Activated naive CD4-positive, alpha-beta T cell treated with anti-CD3 and anti-CD28 coated beads, Interleukin-2, amount 50 U/mL, for 24 hours (primary cell): Measurements from ENCODE around the gene PPP1R1B.
A peak's percentile ranks its signal among the peaks of the same experiment; 100 is the strongest.
"Not testable (repeated sequence)": the region's sequence is repeated elsewhere in the genome, so short reads cannot be mapped to it uniquely, and the experiment has no call there.

Source experiments
- H3K27ac Mint-ChIP-seq: one replicate; pipeline ENCODE4 v1.8.0; 2021; ENCODE audit warnings: mild to moderate bottlenecking, mixed read lengths
- H3K27me3 Mint-ChIP-seq: one replicate; pipeline ENCODE4 v1.8.0; 2021; ENCODE audit warnings: mixed read lengths
- H3K36me3 Mint-ChIP-seq: one replicate; pipeline ENCODE4 v1.8.0; 2021; ENCODE audit warnings: mixed read lengths
- H3K4me1 Mint-ChIP-seq: one replicate; pipeline ENCODE4 v1.8.0; 2021; ENCODE audit warnings: mixed read lengths
- H3K4me3 Mint-ChIP-seq: one replicate; pipeline ENCODE4 v1.8.0; 2021; ENCODE audit warnings: mild to moderate bottlenecking, mixed read lengths
- H3K9me3 Mint-ChIP-seq: one replicate; pipeline ENCODE4 v1.8.0; 2021; ENCODE audit warnings: mixed read lengths

Gene PPP1R1B

DNA sequence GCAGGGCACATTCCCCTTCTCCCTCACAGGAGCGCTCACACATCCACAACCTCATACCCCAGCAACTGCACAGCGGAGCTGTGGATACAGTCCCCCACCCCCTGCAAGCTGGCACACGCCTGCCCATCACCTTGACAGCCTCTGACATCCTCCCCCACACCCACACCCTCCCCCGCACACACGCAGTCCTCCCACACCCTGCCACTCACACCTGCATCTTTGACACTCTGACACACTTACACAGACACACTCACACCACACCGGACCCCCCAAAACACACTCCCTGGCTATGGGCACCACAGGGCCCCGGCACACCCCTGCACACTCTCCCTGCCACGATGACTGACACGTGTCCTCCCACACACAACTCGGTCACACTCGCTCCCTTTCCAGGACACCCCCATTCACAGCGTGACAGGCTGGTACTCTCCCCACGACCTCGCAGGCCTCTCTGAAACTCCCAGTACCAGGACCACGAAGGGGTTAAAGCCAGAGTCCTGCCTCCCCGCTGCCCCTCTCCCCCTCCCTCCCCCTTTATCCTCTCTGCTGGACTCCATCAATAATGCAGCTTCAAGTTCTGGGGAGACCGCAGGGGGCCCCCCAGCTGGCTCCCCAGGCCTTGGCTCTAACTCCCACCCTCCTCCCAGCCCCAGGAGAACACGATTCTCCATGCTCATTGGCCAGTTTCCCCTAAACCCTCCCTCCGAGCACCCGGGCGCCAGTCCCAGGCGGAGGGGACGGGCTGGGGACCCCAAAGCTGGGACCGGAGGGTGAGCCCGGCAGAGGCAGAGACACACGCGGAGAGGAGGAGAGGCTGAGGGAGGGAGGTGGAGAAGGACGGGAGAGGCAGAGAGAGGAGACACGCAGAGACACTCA, at the start of gene PPP1R1B:
TSS of gene PPP1R1B (plus strand) at position 782 of the 876 bp plus-strand sequence. CDS start 441 bp downstream, outside the sequence.
- peaks cover 27% of the 10 kb centered on the region for H3K4me1 Mint-ChIP-seq
- H3K36me3 Mint-ChIP-seq, result no peaks in the 10 kb centered on the region
- H3K27ac Mint-ChIP-seq, result peak within 1 kb of the TSS; percentile 23
- H3K4me3 Mint-ChIP-seq, result peak within 1 kb of the TSS; percentile 61
- H3K9me3 Mint-ChIP-seq, result no peaks in the 10 kb centered on the region
- H3K27me3 Mint-ChIP-seq, result peaks cover 21% of the 10 kb centered on the region

DNA sequence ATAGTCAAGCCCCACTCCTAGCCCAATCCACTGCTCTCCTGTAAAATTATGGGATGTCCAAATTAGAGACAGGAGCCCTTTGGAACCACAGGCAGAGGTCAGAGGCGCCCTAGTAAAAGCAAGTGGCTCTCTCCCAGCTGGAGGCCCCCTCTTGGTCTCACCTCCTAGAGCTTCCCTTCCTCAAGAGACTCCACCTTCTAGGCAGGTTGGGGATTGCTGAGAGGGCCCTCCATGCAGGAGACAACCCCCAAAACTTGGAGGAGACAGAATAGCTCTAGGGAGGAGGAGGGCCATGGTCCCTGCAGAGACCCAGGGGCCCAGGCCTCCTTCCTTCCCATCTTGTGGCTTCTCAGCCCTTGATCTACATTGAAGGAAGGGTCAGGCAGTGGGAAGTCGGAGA, 48.5 kb upstream of the PPP1R1B start:
- H3K4me1 Mint-ChIP-seq, result peaks cover 4% of the 10 kb centered on the region
- no peak overlapping the region for H3K4me3 Mint-ChIP-seq
- H3K27ac Mint-ChIP-seq, result no peak overlapping the region
- H3K36me3 Mint-ChIP-seq, result no peaks in the 10 kb centered on the region
- H3K9me3 Mint-ChIP-seq, result no peaks in the 10 kb centered on the region
- H3K27me3 Mint-ChIP-seq, result peaks cover 5% of the 10 kb centered on the region

DNA sequence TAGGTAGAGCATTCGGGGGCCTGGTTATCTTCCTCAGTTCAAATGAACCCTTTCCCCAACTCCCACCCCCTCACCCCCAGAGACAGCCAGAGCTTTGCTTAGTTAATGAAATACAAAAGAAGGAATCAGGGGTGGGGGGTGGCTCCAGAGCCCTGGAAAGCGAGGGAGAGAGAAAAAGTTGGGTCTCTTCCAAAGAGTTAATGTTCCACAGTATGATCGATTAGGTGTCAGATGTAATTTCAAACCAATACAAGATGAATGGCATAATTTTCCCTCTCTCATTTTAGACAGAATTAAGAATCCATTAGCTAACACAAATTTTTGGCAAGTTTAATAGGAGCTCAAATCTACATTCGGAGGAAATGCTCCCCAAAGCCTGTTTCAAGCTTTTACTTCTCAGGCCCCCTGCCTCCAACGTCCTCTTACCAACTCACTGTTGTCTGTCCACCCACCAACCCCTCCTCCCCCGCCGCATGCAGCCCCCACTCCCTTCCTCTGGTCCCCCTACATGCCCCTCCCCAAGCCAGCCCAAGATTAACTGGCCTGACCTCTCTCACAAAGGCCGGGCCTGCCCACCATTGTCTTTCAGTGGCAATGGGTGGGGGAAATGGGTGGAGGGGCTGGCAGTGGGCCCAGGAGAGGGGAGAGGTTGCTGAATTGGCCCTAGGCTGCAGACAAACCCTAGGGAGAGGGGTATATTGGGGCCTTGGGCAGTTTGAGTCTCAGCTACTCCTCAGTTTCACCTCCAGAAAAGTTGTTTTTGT, 47.3 kb upstream of the PPP1R1B start:
- no peak overlapping the region for H3K4me3 Mint-ChIP-seq
- no peaks in the 10 kb centered on the region for H3K4me1 Mint-ChIP-seq
- no peak overlapping the region for H3K27ac Mint-ChIP-seq

DNA sequence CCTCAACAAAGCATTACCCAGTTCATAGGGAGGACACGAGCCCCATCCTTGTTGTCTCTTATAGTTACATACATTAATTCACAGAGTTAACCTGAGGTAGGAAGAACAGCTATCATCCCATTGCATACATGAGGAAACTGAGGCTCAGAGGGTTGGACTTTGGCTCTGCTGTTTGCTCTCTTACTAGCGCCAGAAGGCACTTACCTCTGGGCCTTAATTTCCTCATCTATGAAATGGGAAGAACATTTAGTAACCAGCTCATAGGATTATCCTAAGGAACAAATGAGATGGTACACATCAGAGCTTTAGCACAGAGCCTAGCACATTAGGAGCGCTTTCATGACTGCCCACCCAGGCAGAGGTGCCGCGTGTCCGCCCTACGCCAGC, 46.7 kb upstream of the PPP1R1B start:
- Mint-ChIP-seq H3K27ac (no peak overlapping the region), H3K4me3 (no peak overlapping the region), H3K4me1 (no peaks in the 10 kb centered on the region), H3K9me3 (no peaks in the 10 kb centered on the region), H3K36me3 (peaks cover 1% of the 10 kb centered on the region), H3K27me3 (peaks cover 1% of the 10 kb centered on the region)

More for the DNA sequence above, 47.3 kb upstream of the PPP1R1B start:
- Mint-ChIP-seq H3K9me3 (no peaks in the 10 kb centered on the region), H3K27me3 (peaks cover 2% of the 10 kb centered on the region), H3K36me3 (peaks cover under 1% of the 10 kb centered on the region)

DNA sequence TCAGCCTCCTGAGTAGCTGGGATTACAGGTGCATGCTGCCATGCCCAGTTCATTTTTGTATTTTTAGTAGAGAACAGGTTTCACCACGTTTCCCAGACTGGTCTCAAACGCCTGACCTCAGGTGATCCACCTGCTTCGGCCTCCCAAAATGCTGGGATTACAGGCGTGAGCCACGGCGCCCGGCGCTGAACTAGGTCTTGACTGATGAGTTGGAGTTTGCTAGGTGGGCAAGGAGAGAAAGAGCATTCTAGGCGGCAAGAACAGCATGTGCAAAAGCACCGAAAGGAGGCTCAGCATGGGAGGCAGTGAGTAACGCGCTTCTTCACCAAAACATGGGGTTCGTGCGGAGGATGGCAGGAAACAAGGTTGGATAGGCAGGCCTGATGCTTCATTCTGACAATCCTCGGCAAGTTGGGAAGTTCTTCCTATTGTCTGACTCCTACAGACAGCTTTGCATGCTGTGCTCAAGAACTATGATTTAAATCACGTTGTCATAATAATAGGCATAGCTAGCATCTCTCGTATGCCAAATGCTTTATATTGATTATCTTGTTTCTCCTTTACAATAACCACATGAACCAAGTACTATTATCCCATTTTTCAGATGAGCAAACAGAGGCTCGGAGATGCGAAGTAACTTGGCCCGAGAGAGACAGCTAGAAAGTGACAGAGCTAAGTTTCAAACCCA, 45.5 kb upstream of the PPP1R1B start:
- Mint-ChIP-seq H3K4me1 (no peaks in the 10 kb centered on the region), H3K27me3 (no peaks in the 10 kb centered on the region), H3K9me3 (no peaks in the 10 kb centered on the region), H3K4me3 (no peak overlapping the region), H3K27ac (no peak overlapping the region), H3K36me3 (peaks cover 1% of the 10 kb centered on the region)

DNA sequence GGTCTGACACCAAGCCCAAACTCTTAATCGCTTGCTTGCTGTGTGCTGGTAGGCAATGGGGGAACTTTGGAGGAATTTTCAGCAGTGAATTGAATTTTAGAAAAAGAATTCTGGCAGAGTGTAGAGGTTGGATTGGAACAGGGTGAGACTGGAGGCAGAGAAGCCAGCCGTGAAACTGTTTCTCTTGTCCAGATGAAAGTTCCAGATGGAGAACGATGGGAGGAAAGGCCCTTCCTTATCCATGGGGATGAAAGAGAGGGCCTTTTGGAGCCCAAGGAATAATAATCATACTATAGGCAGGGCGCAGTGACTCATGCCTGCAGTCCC, 45.0 kb upstream of the PPP1R1B start:
- no peak overlapping the region for H3K27ac Mint-ChIP-seq

DNA sequence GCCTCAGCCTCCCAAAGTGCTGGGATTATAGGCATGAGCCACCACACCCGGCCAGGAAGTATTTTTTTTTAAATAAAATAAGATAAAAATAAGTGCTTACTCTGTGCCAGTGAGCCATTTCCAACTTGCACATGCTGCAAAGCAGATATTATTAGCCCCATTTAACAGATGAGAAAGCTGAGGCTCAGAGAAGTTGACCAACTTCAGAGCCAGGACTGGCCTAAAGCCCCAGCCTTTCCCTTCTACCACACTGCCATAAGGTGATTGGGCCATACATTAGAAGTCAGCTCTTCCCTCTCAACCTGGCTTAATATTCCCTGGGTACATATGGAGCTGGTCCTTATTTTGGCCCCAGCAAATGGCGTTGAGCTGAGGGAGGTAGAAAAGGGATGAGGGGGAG, 44.1 kb upstream of the PPP1R1B start:
- no peaks in the 10 kb centered on the region for H3K4me1 Mint-ChIP-seq

More for the DNA sequence above, 45.0 kb upstream of the PPP1R1B start:
- H3K4me1 Mint-ChIP-seq, result no peaks in the 10 kb centered on the region
- H3K9me3 Mint-ChIP-seq, result no peaks in the 10 kb centered on the region
- H3K36me3 Mint-ChIP-seq, result peaks cover 1% of the 10 kb centered on the region
- no peak overlapping the region for H3K4me3 Mint-ChIP-seq
- no peaks in the 10 kb centered on the region for H3K27me3 Mint-ChIP-seq

DNA sequence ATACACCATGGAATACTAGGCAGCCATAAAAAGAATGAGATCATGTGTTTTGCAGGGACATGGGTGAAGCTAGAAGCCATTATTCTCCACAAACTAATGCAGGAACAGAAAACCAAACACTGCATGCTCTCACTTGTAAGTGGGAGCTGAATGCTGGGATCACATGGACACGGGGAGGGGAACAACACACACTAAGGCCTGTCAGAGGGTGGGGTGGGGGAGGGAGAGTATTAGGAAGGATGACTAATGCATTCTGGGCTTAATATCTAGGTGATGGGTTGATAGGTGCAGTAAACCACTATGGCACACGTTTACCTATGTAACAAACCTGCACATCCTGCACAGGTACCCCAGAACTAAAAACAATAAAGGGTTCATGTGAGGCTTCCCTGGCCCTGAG, 36.6 kb upstream of the PPP1R1B start:
- H3K36me3 Mint-ChIP-seq, H3K4me3 Mint-ChIP-seq, H3K27ac Mint-ChIP-seq, H3K9me3 Mint-ChIP-seq, H3K4me1 Mint-ChIP-seq: not testable (repeated sequence)
- H3K27me3 Mint-ChIP-seq, result peaks cover 31% of the 10 kb centered on the region

More for the DNA sequence above, 44.1 kb upstream of the PPP1R1B start:
- Mint-ChIP-seq H3K27me3 (no peaks in the 10 kb centered on the region), H3K4me3 (no peak overlapping the region), H3K9me3 (no peaks in the 10 kb centered on the region), H3K36me3 (peaks cover 1% of the 10 kb centered on the region), H3K27ac (peak overlapping the region; percentile 72)

DNA sequence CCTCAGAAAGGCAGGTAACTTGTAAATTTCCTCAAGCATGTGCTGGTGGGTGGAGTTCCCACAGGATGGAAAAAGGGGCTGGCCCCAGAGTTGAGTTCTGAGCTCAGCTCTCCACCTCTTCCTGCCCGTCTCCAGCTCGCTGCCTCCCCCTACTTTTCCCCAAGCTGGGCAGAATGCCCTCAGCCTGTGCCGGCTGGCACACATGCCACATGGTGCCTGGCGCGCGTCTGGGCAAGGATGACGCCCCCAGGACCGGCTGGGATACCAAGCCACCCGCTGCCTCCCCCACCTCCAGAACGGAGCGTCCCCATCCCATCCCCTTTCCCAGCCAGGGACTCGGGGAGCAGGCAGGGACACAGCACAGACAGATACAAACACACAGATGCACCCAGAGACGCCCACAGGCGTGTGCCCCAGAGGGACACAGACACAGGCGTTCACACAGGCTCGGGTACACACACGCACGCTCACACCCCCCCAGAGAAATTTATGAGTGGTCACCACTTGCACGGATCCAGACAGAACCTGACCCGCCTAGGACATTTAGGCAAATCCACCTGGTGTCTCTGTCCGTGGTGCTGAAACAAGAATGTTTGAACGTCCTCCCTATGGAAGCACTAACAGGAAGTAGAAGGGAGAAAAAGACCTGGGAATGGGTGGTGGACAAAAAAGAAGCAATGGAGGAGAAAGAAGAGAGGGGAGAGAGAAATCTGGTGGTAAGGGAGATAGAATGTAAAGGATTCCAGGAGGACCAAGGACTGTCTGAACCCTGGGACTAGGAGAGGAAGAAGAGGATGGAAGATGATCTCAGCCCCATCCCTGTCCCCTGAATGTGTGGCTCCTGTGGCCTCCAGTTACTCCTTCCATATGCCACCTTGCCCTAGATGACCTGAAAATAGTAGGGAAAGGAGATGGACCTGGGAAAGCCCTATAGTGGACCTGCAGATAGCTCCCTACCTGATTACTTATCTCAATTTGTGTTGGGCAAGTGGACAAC, 34.5 kb upstream of the PPP1R1B start:
- no peak overlapping the region for H3K27ac Mint-ChIP-seq
- peaks cover 46% of the 10 kb centered on the region for H3K27me3 Mint-ChIP-seq
- H3K4me1 Mint-ChIP-seq, result peaks cover 10% of the 10 kb centered on the region
- no peaks in the 10 kb centered on the region for H3K9me3 Mint-ChIP-seq
- no peak overlapping the region for H3K4me3 Mint-ChIP-seq
- no peaks in the 10 kb centered on the region for H3K36me3 Mint-ChIP-seq

DNA sequence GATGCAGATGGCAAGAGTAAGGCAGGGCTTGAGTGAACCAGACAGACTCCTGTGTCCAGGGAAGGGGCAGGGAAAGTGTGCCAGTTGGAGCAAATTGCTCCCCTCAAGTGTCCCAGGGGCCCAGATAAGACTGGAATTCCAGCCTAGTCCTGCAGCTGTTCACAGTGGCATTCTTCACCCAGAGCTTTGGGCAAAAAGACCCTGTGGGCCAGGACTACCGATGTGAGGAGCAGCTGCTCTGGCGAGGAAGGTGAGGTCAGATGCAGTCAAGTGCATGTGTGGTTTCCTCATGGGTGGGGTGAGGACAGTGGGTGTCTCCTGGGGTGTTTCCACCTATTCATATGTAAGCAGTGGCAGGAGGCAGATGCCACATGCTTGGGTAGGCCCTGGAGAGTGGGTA, 33.4 kb upstream of the PPP1R1B start:
- Mint-ChIP-seq H3K9me3 (no peaks in the 10 kb centered on the region), H3K4me1 (peaks cover 17% of the 10 kb centered on the region), H3K27ac (no peak overlapping the region), H3K36me3 (no peaks in the 10 kb centered on the region), H3K27me3 (peaks cover 51% of the 10 kb centered on the region), H3K4me3 (no peak overlapping the region)

DNA sequence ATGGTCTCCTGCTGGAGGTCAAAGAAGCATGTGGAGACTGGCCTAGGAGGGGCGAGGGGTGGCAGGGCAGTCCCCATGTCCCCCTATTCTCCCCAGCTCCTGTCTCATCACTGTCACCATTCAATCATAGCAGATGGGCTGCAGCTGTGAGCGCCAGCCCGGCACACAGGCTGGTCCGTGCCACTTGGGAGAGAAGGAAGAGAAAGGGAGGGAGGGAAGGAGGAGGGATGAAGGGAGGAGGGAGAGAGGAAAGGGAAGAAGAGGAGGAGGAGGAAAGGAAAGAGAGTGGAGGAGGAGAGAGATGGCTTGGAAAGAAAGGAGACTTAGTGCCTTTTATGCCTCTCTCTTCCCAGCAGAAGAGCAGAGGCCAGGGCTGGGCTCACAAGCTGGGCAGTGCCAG, 31.5 kb upstream of the PPP1R1B start:
- peaks cover 50% of the 10 kb centered on the region for H3K27me3 Mint-ChIP-seq
- H3K4me1 Mint-ChIP-seq, result peaks cover 20% of the 10 kb centered on the region
- no peaks in the 10 kb centered on the region for H3K36me3 Mint-ChIP-seq

DNA sequence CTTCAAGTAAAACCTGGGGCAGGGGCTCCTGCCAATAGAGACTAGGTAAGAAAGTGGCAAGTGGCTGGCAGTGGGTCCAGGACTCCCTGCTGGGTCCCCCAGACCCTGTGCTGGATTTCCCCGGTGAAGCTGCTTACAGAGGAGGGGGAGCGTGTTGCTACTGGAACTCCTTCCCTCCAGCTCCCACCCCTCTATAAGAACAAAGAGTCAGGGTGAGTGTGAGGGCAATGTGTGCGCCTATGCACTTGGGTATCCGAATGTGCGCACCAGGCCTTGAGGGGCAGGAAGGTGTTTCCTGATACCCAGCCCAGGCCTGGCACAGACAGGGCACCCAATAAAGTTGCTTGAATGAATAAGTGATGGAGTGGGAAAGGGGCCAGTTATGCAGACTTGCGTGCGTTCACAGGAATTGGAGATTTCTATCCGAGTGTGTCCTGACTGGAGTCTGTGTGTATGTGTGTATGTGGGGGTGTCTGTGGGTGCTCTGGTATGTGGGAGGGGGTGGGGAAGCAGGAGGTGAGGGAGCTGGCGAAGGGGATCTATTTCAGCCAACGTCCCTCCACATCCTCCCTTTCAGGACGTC, 30.7 kb upstream of the PPP1R1B start:
- Mint-ChIP-seq H3K4me1 (peaks cover 20% of the 10 kb centered on the region), H3K4me3 (no peak overlapping the region), H3K27ac (no peak overlapping the region), H3K9me3 (no peaks in the 10 kb centered on the region), H3K27me3 (peaks cover 52% of the 10 kb centered on the region), H3K36me3 (no peaks in the 10 kb centered on the region)

More for the DNA sequence above, 31.5 kb upstream of the PPP1R1B start:
- Mint-ChIP-seq H3K4me3 (no peak overlapping the region), H3K9me3 (no peaks in the 10 kb centered on the region), H3K27ac (no peak overlapping the region)

DNA sequence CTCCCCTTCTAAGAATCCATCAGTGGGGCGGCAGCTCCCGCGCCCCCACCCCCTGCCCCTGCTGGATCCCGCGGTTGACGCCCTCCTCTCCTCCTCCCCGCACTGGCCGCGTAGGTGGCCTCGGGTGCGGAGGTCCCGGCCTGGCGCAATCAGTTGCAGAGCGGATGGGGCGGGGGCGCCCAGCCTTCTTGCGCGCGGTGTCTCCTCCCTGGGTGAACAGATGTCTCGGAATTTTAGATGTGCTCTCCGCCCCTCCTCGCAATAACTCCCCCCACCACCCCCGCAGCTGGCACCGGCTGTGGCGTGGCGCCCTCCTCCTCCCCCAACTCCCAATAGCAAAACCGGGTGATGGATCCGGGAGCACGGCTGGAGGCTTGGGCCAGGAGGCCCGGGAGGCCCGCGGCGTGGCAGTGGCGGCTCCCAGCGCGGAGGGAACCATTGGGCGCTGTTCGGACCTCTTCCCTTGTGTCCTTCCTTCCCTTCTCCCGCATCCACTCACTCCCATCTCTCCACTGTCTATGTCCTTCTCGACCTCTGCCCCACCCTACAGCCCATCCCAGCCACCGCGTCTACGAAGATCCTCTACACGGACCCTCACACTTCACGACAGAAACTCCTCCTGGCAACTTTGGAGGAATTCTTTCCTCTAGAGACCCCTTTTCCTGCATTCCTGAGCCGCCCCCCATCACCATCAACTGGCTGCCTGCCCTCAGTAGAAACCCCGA, 30.0 kb upstream of the PPP1R1B start:
- Mint-ChIP-seq H3K4me1 (peaks cover 20% of the 10 kb centered on the region), H3K4me3 (no peak overlapping the region)

More for the DNA sequence above, 30.0 kb upstream of the PPP1R1B start:
- no peaks in the 10 kb centered on the region for H3K36me3 Mint-ChIP-seq
- no peaks in the 10 kb centered on the region for H3K9me3 Mint-ChIP-seq
- peaks cover 56% of the 10 kb centered on the region for H3K27me3 Mint-ChIP-seq
- H3K27ac Mint-ChIP-seq, result no peak overlapping the region
